Measurements from ENCODE around the gene OPTN.
"Not testable (repeated sequence)": the region's sequence is repeated elsewhere in the genome, so short reads cannot be mapped to it uniquely, and the experiment has no call there.

Gene OPTN

GRCh38 chr10:13091801-13092200, 8.2 kb upstream of the OPTN start:
- DNase-seq = no peak

- no peak for DNase-seq
Observed at GRCh38 chr10:13092291-13093102, 7.5 kb upstream of the OPTN start.

- DNase-seq = not testable (repeated sequence)
Observed at GRCh38 chr10:13094082-13094481, 5.9 kb upstream of the OPTN start.

- no peak for DNase-seq
Observed at GRCh38 chr10:13095094-13095493, 4.9 kb upstream of the OPTN start.

GRCh38 chr10:13095929-13096328, 4.0 kb upstream of the OPTN start:
- no peak for DNase-seq

GRCh38 chr10:13099144-13099665, 758 bp upstream of the OPTN start:
- peak; percentile 59 for DNase-seq

- no peak for DNase-seq
Observed at GRCh38 chr10:13100349-13101294, 659 bp downstream of the OPTN start.

GRCh38 chr10:13102002-13102794, 2.2 kb downstream of the OPTN start:
- DNase-seq = no peak

- no peak for DNase-seq
Observed at GRCh38 chr10:13103554-13103953, 3.6 kb downstream of the OPTN start.

GRCh38 chr10:13104697-13105096, 4.7 kb downstream of the OPTN start:
- DNase-seq = no peak

GRCh38 chr10:13105184-13105583, 5.2 kb downstream of the OPTN start:
- DNase-seq = no peak

GRCh38 chr10:13106387-13107045, 6.6 kb downstream of the OPTN start:
- DNase-seq = no peak

- no peak for DNase-seq
Observed at GRCh38 chr10:13110908-13111307, 10.9 kb downstream of the OPTN start.

- DNase-seq = no peak
Observed at GRCh38 chr10:13113544-13113943, 13.6 kb downstream of the OPTN start.

- no peak for DNase-seq
Observed at GRCh38 chr10:13115832-13116803, 16.2 kb downstream of the OPTN start.

- no peak for DNase-seq
Observed at GRCh38 chr10:13117841-13118783, 18.1 kb downstream of the OPTN start.

GRCh38 chr10:13118784-13119410, 18.9 kb downstream of the OPTN start:
- no peak for DNase-seq

GRCh38 chr10:13120786-13121499, 21.0 kb downstream of the OPTN start:
- DNase-seq = no peak

GRCh38 chr10:13121500-13121854, 21.5 kb downstream of the OPTN start:
- DNase-seq = no peak
